ENCODE data around the gene TPRA1.
A peak's percentile ranks its signal among the peaks of the same experiment; 100 is the strongest.

Gene TPRA1

GRCh38 chr3:127590593-127591465, at the start of gene TPRA1:
TSS of gene TPRA1 (minus strand) at chr3:127590733. CDS start at chr3:127580146, 10,587 bp downstream.
- DNase-seq (ENCODE audit: low read depth in 2 of 3, low spot score in 1 of 3), result peak; percentile 57 to 75 (median 74)

GRCh38 chr3:127640042-127640355, 49.5 kb upstream of the TPRA1 start:
- DNase-seq (ENCODE audit: low read depth in 2 of 3, low spot score in 1 of 3), result no peak

- DNase-seq (ENCODE audit: low read depth in 2 of 3, low spot score in 1 of 3), result no peak
These were observed 48.9 kb upstream of the TPRA1 start for GRCh38 chr3:127639173-127640041.

- no peak for DNase-seq (ENCODE audit: low read depth in 2 of 3, low spot score in 1 of 3)
These were observed 47.4 kb upstream of the TPRA1 start for GRCh38 chr3:127637971-127638370.

- DNase-seq (ENCODE audit: low read depth in 2 of 3, low spot score in 1 of 3), result peak in 1 of 3 donors; percentile 10
These were observed 47.0 kb upstream of the TPRA1 start for GRCh38 chr3:127637546-127637945.

GRCh38 chr3:127634653-127635052, 44.1 kb upstream of the TPRA1 start:
- no peak for DNase-seq (ENCODE audit: low read depth in 2 of 3, low spot score in 1 of 3)

GRCh38 chr3:127632035-127632820, 41.7 kb upstream of the TPRA1 start:
- no peak for DNase-seq (ENCODE audit: low read depth in 2 of 3, low spot score in 1 of 3)

GRCh38 chr3:127630811-127631714, 40.5 kb upstream of the TPRA1 start:
- no peak for DNase-seq (ENCODE audit: low read depth in 2 of 3, low spot score in 1 of 3)

GRCh38 chr3:127629467-127630403, 39.2 kb upstream of the TPRA1 start:
- DNase-seq (ENCODE audit: low read depth in 2 of 3, low spot score in 1 of 3), result no peak

GRCh38 chr3:127628788-127629466, 38.4 kb upstream of the TPRA1 start, which contains the start of gene PODXL2:
TSS of gene PODXL2 (plus strand) at chr3:127629185. CDS start at chr3:127629220, 35 bp downstream.
- DNase-seq (ENCODE audit: low read depth in 2 of 3, low spot score in 1 of 3), result no peak

- no peak for DNase-seq (ENCODE audit: low read depth in 2 of 3, low spot score in 1 of 3)
These were observed 37.9 kb upstream of the TPRA1 start for GRCh38 chr3:127628426-127628787.

- no peak for DNase-seq (ENCODE audit: low read depth in 2 of 3, low spot score in 1 of 3)
These were observed 35.3 kb upstream of the TPRA1 start for GRCh38 chr3:127625821-127626220.

- no peak for DNase-seq (ENCODE audit: low read depth in 2 of 3, low spot score in 1 of 3)
These were observed 33.5 kb upstream of the TPRA1 start for GRCh38 chr3:127624063-127624462.

GRCh38 chr3:127622772-127623576, 32.4 kb upstream of the TPRA1 start:
- DNase-seq (ENCODE audit: low read depth in 2 of 3, low spot score in 1 of 3), result no peak

GRCh38 chr3:127622031-127622430, 31.5 kb upstream of the TPRA1 start:
- DNase-seq (ENCODE audit: low read depth in 2 of 3, low spot score in 1 of 3), result no peak

GRCh38 chr3:127620637-127621375, 30.3 kb upstream of the TPRA1 start:
- no peak for DNase-seq (ENCODE audit: low read depth in 2 of 3, low spot score in 1 of 3)

GRCh38 chr3:127618891-127619290, 28.4 kb upstream of the TPRA1 start:
- no peak for DNase-seq (ENCODE audit: low read depth in 2 of 3, low spot score in 1 of 3)

Data from stimulated activated CD4-positive, alpha-beta T cell treated with anti-CD3 and anti-CD28 coated beads, Interleukin-12 subunit alpha, Interleukin-12 subunit beta, amount 100 ng/mL, for 48 hours (primary cell).